HL-60/S4 (cell line): ENCODE measurements around the gene RNPEPL1.

ENCODE experiments used
- in situ Hi-C: fragments of 300-500 bp; cut with MboI; formaldehyde crosslinking; loops from 2 replicates; pipeline ENCODE4 v1.14.3; 2022; ENCODE audit warnings: low sequenced_read_pairs

RNPEPL1 gene

DNA sequence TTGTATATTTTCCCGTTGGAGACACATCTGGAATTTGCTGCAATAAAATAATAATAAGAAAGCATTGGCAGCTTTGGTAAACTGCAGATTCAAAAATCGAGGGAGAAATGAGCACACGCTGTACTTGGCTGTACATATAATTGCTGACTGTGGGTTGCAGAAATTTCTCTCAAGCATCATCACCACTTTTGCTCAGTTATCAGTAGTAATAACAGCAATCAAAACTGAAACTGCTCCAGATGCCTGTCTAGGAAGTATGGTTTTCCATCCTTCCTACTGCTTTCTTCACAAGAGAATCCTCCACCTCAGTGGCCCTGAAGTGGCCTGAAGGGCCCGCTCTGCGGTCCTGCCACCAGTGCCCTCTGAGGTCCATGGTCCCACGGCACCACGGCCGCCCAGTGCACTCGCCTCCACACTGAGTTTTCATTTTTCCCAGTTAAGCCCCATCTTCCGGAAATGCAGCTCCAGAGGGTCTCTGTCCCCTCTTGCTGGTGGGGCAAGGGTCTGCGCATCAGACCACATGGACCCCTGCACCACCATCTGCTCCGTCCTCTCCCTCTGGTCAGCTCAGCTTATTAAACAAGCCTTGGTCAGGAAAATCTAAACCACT lies 4.2 kb upstream of the RNPEPL1 start:
- in situ Hi-C loops: no loop called here

- in situ Hi-C loops: no loop called here
Measured at GRCh38 chr2:240564561-240565332, 3.5 kb upstream of the RNPEPL1 start.

- in situ Hi-C loops: no loop called here
Measured at GRCh38 chr2:240565333-240566202, 2.7 kb upstream of the RNPEPL1 start.

GRCh38 chr2:240566203-240567136 lies 1.8 kb upstream of the RNPEPL1 start:
- in situ Hi-C loops: no loop called here

DNA sequence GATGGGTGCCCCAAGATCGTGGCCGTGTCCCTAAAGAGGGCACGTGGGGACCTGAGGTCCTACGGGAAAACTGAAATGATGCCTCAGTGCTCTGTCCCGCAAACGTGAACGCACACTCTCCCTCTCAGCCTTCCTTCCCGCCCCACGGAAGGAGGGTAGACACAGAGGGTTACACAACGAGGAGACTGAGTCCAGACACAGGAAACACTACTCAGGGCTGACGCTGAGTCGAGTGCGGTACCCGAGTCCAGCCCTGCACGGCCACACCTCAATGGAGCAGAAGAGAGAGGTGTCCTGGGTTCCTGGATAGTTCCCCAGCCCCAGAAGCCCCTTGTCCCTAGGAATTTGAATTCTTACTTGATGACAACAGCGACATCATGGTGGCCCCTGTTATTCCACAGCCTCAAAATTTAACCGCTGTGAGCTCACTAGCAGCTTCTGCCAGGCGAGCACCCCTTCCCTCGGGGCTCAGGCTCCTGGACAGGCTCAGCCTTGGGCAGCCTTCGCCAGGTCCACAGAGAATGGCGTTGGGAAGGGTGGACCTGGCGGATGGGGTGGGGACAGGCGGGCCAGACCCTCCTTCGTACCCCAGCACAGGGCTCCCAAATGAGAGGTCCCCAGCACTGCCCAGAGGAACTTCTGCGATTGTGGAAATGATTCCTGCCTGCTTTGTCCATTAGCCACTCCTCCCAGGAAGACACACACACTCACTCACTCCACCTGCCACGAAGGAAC lies 980 bp upstream of the RNPEPL1 start:
- in situ Hi-C loops: no loop called here

- in situ Hi-C loops: no loop called here
Measured at GRCh38 chr2:240568678-240569522, 616 bp downstream of the RNPEPL1 start.

GRCh38 chr2:240569523-240569997 lies 1.3 kb downstream of the RNPEPL1 start:
- in situ Hi-C loops: no loop called here

- in situ Hi-C loops: no loop called here
Measured at GRCh38 chr2:240569998-240570530, 1.8 kb downstream of the RNPEPL1 start.

GRCh38 chr2:240570531-240571313 lies 2.4 kb downstream of the RNPEPL1 start:
- in situ Hi-C loops: no loop called here

GRCh38 chr2:240571314-240571973 lies 3.2 kb downstream of the RNPEPL1 start:
- in situ Hi-C loops: no loop called here

- in situ Hi-C loops: no loop called here
Measured at GRCh38 chr2:240572141-240573031, 4.1 kb downstream of the RNPEPL1 start.

- in situ Hi-C loops: no loop called here
Measured at GRCh38 chr2:240573071-240573515, 4.8 kb downstream of the RNPEPL1 start.

DNA sequence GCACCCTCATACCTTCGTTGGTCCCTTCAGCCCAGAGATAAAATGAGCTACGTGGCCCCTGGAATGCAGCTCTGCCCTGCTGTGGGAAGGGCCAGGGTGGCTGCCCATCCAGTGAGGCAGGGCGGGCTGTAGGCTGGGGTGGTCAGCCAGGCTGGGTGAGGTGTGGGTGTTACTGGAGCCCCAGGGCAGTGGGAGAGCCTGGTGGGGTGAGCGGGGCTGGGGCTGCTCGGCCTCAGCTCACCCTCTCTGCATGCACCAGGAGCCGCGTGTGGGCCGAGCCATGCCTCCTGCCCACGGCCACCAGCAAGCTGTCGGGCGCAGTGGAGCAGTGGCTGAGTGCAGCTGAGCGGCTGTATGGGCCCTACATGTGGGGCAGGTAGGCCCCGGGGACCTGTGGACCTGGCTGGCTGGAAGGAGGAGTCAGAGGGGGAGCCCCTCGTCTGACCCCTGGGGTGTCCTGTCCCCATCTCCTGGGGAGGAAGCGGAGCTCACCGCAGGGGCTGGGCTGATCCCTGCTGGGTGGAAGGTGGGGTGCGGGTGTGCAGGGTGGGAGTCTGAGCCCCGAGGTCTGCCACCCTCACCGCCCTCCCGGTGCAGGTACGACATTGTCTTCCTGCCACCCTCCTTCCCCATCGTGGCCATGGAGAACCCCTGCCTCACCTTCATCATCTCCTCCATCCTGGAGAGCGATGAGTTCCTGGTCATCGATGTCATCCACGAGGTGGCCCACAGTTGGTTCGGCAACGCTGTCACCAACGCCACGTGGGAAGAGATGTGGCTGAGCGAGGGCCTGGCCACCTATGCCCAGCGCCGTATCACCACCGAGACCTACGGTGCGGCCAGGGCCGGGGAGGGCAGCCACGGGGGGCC lies 5.5 kb downstream of the RNPEPL1 start:
- in situ Hi-C loops: no loop called here

DNA sequence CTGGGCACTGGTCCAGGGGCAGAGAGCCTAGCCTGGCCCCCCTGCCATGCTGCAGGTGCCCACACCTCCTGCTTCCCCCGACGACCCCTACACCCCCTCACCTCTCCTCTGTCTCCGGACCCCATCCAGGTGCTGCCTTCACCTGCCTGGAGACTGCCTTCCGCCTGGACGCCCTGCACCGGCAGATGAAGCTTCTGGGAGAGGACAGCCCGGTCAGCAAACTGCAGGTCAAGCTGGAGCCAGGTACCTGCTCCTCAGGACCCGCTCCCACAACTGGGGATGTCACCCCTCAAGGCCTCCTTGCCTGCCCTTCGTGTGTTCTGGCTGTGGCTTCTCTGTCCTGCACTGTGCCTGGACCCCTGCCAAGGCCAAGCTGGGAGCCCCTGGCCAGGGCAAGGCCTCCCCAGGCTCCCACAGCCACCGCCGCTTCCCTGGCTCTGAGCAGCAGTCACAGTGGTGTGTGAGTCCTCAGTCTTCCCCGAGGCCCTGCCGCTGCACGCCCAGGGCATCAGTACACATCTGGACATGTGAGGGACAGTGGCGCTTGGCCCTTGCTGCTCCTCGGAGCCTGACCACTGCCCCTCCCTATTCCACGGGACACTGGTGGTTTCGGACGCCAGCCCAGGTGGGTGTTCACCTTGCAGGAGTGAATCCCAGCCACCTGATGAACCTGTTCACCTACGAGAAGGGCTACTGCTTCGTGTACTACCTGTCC lies 6.3 kb downstream of the RNPEPL1 start:
- in situ Hi-C loops: no loop called here
